ENCODE data around the gene CTIF.

Gene CTIF

GRCh38 chr18:48841381-48842258, 302.8 kb downstream of the CTIF start:
- no peak for TF ChIP-seq CTCF (IDR thresholded peaks at IDR 0.05; ENCODE audit: low read depth, low read length, missing control alignments)
- H3K4me3 ChIP-seq (replicated peaks; ENCODE audit: low read depth, low read length) = no peak overlapping the region
- DNase-seq (ENCODE audit: extremely low read depth, low read depth) = no peak

- no peak overlapping the region for H3K4me3 ChIP-seq (replicated peaks; ENCODE audit: low read depth, low read length)
- TF ChIP-seq CTCF (IDR thresholded peaks at IDR 0.05; ENCODE audit: low read depth, low read length, missing control alignments) = no peak
- no peak for DNase-seq (ENCODE audit: extremely low read depth, low read depth)
Observed at GRCh38 chr18:48842259-48843061, 303.6 kb downstream of the CTIF start.

- DNase-seq (ENCODE audit: extremely low read depth, low read depth) = no peak
- H3K4me3 ChIP-seq (replicated peaks; ENCODE audit: low read depth, low read length) = no peak overlapping the region
- TF ChIP-seq CTCF (IDR thresholded peaks at IDR 0.05; ENCODE audit: low read depth, low read length, missing control alignments) = no peak
Observed at GRCh38 chr18:48843162-48843561, 304.3 kb downstream of the CTIF start.

- TF ChIP-seq CTCF (IDR thresholded peaks at IDR 0.05; ENCODE audit: low read depth, low read length, missing control alignments) = no peak
- no peak overlapping the region for H3K4me3 ChIP-seq (replicated peaks; ENCODE audit: low read depth, low read length)
- DNase-seq (ENCODE audit: extremely low read depth, low read depth) = no peak
Observed at GRCh38 chr18:48843596-48843995, 304.8 kb downstream of the CTIF start.

- no peak overlapping the region for H3K4me3 ChIP-seq (replicated peaks; ENCODE audit: low read depth, low read length)
- no peak for DNase-seq (ENCODE audit: extremely low read depth, low read depth)
- TF ChIP-seq CTCF (IDR thresholded peaks at IDR 0.05; ENCODE audit: low read depth, low read length, missing control alignments) = no peak
Observed at GRCh38 chr18:48844271-48844670, 305.4 kb downstream of the CTIF start.

DNA sequence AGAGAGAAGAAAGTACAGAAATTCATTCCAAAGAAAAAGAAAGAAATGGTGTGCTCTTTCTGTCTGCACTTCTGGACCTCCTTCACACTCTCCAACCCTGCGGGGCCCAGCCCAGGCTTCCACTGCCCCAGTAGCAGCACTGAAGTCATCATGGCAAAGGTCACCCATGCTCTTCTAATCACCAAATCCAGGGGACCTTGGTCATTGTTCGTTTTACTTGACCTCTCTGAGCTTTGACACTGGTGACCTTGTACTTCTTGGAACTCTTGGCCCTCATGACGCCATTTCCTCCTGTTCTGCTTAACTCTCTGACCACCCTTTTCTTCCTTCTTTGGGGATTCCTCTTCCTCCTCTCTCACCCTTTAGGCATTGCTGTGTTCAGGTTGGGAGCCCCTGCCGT, 306.3 kb downstream of the CTIF start:
- H3K4me3 ChIP-seq (replicated peaks; ENCODE audit: low read depth, low read length) = no peak overlapping the region
- DNase-seq (ENCODE audit: extremely low read depth, low read depth) = no peak
- no peak for TF ChIP-seq CTCF (IDR thresholded peaks at IDR 0.05; ENCODE audit: low read depth, low read length, missing control alignments)

Measured in HFF-Myc (cell line).